GM20000 (cell line): ENCODE results near the gene SH3D19.
"Not testable (repeated sequence)": the region's sequence is repeated elsewhere in the genome, so short reads cannot be mapped to it uniquely, and the experiment has no call there.

Experiments
- DNase-seq: peaks from one replicate; pipeline ENCODE4 v3.0.0; 2012; ENCODE audit warnings: low spot score
- CTCF ChIP-seq: IDR thresholded peaks from 2 replicates; pipeline ENCODE4 v1.5.1; 2012; ENCODE audit warnings: mild to moderate bottlenecking, control low read depth; ENCODE audit errors: extremely low read depth, missing control alignments

The SH3D19 gene

DNA sequence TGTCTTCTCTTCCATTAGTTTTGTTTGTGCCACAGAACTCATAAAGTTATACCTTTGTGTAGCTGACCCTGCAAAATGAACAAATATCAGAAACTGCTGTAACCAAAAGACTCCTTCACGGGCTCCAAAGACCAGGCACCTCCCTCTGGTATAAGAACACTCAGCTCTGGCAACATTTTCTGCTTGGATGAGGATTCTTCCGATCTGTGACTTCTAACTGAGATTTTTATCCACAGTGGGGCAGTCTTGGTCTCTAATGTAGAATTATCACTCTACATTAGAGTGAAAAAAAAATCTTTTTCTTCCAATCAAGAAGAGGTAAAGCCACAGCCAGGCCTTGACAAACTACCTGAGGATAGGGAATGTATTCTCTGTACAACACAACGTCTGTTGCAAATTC, 86.9 kb downstream of the SH3D19 start:
- DNase-seq = no peak
- no peak for TF ChIP-seq CTCF

DNA sequence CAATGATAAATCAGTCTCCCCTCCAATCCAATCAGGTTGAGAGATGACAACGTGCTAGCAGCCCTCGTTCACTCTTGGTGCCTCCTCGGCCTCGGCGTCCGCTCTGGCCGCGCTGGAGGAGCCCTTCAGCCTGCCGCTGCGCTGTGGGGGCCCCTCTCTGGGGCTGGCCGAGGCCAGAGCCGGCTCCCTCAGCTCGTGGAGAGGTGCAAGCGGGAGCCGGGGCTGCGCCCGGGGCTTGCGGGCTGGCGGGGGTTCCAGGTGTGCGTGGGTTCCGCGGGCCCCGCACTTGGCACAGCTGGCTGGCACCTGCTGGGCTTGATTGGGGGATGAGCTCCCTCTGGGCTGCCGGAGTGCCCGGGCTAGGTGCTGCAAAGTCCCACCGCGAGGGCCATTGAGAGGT, 89.4 kb downstream of the SH3D19 start:
- TF ChIP-seq CTCF = no peak
- DNase-seq = no peak

DNA sequence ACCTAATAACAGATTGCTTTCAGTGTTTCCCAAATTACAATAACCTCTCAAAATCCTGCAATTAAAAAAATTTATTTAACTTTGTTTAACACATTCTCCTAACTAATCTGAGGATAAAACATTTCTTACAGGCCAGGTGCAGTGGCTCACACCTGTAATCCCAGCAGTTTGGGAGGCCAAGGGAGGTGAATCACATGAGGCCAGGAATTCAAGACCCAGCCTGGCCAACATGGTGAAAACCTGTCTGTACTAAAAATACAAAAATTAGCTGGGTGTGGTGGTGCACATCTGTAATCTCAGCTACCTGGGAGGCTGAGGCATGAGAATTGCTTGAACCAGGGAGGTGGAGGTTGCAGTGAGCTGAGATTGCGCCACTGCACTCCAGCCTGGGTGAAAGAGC, 90.0 kb downstream of the SH3D19 start:
- DNase-seq = not testable (repeated sequence)

DNA sequence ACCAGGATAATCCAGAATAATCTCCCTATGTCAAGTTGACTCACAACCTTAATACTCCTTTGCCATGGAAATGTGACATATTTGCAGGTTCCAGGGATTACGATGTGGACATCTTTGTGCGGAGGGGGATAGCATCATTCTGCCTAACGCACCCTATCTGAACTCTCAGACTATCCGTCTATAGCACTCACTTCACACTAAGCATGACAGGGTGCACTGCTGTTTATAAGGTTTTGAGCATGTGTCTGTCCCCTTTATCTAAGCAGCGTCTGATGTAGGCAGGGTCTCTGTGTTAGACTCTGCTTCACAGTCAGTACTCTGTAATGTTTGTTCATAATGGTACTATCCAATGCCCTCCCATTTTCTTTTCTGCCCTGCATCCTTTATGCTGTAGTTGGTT, 91.8 kb downstream of the SH3D19 start:
- no peak for DNase-seq
- no peak for TF ChIP-seq CTCF

GRCh38 chr4:151231915-151232595, 93.3 kb downstream of the SH3D19 start:
- TF ChIP-seq CTCF = no peak

DNA sequence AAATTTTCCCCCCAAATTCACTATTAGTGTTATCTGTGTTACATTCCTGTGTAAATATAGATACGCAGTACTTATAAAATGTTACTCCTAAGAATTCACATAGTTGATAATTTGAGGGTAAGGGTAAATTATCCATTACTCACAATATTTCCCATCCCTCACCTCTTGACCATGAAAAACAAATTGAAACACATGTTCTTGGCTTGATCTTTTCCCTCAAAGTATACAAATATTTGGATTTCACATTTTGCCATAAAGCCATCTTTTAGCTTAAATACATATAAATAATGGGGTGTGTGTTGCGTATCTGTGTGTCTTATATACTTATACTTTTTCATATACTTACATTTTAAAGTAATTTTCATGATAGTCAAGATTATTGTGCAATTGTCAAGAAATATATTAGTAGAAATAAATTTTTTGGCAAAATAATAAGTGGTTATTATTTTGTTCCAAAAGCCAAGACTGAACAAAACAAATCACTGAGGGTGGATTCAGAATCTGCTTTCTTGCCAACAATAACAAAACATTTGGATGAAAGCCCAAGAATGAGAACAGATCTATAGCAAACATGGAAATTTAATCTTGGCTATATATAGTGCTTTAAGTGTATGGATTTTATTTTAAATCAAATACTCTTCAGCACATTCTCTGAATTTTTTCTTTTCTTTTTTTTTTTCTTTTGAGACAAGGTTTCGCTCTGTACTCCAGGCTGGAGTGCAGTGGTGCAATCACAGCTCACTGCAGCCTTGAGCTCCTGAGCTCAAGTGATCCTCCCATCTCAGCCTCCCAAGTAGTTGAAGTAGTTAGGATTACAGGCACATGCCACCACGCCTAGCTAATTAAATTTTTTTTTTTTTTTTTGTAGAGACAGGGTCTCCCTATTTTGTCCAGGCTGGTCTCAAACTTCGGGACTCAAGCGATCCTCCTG, 97.0 kb downstream of the SH3D19 start:
- DNase-seq = no peak
- no peak for TF ChIP-seq CTCF

More at GRCh38 chr4:151231915-151232595, 93.3 kb downstream of the SH3D19 start:
- DNase-seq = no peak

DNA sequence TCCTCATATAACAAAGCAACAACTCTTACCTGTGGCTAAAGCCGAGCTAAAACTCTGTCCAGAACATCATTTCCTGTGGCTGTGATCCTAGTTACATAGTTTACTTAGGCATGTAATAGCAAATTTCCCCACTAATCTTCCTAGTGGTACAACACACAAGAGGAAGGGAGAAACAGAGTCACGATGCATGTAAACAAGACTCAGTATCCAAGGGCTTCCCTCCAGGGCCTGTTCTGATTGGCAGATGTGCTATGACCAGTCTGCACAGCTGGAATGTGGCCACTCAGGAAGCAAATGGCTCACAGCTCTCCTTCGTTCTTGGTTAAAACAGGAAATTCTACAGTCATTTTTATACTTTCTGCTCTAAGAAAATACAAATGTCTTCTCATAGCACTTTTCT, 97.7 kb downstream of the SH3D19 start:
- no peak for DNase-seq
- TF ChIP-seq CTCF = no peak

GRCh38 chr4:151227172-151227571, 98.2 kb downstream of the SH3D19 start:
- no peak for DNase-seq
- TF ChIP-seq CTCF = no peak
